Nephron (organoid): Measurements from ENCODE around the gene NPW.
A peak's percentile ranks its signal among the peaks of the same experiment; 100 is the strongest.

Experiments
- H3K27ac Mint-ChIP-seq, 3 experiments: 2 replicates each; pipeline ENCODE4 v1.8.0; 2020; ENCODE audit warnings: mixed read lengths in 3 of 3, mild to moderate bottlenecking in 2 of 3, moderate library complexity in 1 of 3
- H3K27me3 Mint-ChIP-seq: 2 replicates; pipeline ENCODE4 v1.8.0; 2021; ENCODE audit warnings: low read depth, mild to moderate bottlenecking, moderate library complexity, mixed read lengths
- H3K36me3 Mint-ChIP-seq: 2 replicates; pipeline ENCODE4 v1.8.0; 2020; ENCODE audit warnings: low read depth, mixed read lengths
- H3K4me1 Mint-ChIP-seq: 2 replicates; pipeline ENCODE4 v1.8.0; 2020; ENCODE audit warnings: mixed read lengths
- H3K4me3 Mint-ChIP-seq, 3 experiments: 2 replicates each; pipeline ENCODE4 v1.8.0; 2020; ENCODE audit warnings: mild to moderate bottlenecking in 3 of 3, mixed read lengths in 3 of 3, moderate library complexity in 2 of 3
- H3K9me3 Mint-ChIP-seq: 2 replicates; pipeline ENCODE4 v1.8.0; 2020; ENCODE audit warnings: mixed read lengths
- TF ChIP-seq, protein P1 (sequence below), 3 experiments: fragments of 200-600 bp; sonication (generic); IDR thresholded peaks; one replicate each; pipeline ENCODE4 v1.5.0; 2021; ENCODE audit warnings: antibody characterized with exemption in 3 of 3; ENCODE audit not compliant: unreplicated experiment in 3 of 3

NPW gene

GRCh38 chr16:2013527-2013926 is 6.1 kb upstream of the NPW start:
- peaks cover 4% of the 10 kb centered on the region for H3K27me3 Mint-ChIP-seq
- no peaks in the 10 kb centered on the region for H3K36me3 Mint-ChIP-seq
- H3K9me3 Mint-ChIP-seq: no peaks in the 10 kb centered on the region
- TF ChIP-seq, protein P1, sequence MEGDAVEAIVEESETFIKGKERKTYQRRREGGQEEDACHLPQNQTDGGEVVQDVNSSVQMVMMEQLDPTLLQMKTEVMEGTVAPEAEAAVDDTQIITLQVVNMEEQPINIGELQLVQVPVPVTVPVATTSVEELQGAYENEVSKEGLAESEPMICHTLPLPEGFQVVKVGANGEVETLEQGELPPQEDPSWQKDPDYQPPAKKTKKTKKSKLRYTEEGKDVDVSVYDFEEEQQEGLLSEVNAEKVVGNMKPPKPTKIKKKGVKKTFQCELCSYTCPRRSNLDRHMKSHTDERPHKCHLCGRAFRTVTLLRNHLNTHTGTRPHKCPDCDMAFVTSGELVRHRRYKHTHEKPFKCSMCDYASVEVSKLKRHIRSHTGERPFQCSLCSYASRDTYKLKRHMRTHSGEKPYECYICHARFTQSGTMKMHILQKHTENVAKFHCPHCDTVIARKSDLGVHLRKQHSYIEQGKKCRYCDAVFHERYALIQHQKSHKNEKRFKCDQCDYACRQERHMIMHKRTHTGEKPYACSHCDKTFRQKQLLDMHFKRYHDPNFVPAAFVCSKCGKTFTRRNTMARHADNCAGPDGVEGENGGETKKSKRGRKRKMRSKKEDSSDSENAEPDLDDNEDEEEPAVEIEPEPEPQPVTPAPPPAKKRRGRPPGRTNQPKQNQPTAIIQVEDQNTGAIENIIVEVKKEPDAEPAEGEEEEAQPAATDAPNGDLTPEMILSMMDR (IDR thresholded peaks at IDR 0.05; ENCODE audit: unreplicated experiment in 3 of 3): no peak
- peak overlapping the region in 1 of 3 experiments; percentile 18 for H3K27ac Mint-ChIP-seq
- peak overlapping the region in 1 of 3 experiments; percentile 29 for H3K4me3 Mint-ChIP-seq
- peaks cover 12% of the 10 kb centered on the region for H3K4me1 Mint-ChIP-seq

DNA sequence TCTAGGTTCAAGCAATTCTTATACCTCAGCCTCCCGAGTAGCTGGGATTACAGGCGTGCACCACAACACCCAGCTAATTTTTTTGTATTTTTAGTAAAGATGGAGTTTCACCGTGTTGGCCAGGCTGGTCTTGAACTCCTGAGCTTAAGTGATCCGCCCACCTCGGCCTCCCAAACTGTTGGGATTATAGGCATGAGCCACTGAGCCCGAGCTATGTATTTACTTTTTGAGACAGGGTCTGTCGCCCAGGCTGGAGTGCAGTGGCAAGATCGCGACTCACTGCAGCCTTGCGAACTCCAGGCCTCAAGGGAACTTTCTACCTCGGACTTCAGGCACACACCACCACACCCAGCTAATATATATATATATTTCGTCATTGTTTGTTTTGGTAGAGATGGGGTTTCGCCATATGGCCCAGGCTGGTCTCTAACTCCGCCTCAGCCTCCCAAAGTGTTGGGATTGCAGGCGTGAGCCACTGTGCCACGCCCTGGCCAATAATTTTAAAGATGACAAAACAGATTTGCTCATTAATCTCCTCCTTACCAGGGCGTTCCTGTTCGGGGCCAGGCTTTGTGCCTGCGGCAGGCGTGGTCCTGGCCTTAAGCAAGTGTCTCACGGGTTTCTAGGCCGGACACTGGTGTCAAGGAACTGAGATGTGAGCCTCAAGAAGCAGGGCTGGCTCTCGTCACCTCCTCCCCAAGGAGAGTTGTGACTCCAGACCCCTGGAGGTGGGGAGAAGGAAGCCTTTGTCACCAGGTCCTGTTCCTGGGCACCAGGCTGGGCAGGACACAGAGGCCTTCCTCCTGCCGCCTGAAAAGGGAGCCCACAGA is 4.3 kb upstream of the NPW start:
- no peak overlapping the region for H3K27ac Mint-ChIP-seq
- H3K36me3 Mint-ChIP-seq: no peaks in the 10 kb centered on the region
- no peak overlapping the region for H3K4me3 Mint-ChIP-seq
- TF ChIP-seq, protein P1 (IDR thresholded peaks at IDR 0.05; ENCODE audit: unreplicated experiment in 3 of 3): no peak
- H3K9me3 Mint-ChIP-seq: no peaks in the 10 kb centered on the region
- H3K27me3 Mint-ChIP-seq: peaks cover 13% of the 10 kb centered on the region
- H3K4me1 Mint-ChIP-seq: peaks cover 2% of the 10 kb centered on the region

DNA sequence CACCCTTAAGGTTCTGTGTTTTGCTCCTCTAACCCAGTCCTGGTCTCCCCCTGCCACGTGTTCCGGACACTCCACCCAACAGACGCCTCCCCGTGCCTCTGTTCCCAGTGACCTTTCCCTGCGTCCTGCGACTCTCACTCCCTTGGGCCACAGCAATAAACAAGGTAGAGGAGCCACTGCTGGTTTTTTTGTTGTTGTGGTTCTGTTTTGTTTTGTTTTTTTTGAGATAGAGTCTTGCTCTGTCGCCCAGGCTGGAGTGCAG is 3.7 kb upstream of the NPW start:
- peaks cover 18% of the 10 kb centered on the region for H3K27me3 Mint-ChIP-seq
- no peak overlapping the region for H3K27ac Mint-ChIP-seq
- no peak overlapping the region for H3K4me3 Mint-ChIP-seq
- no peaks in the 10 kb centered on the region for H3K9me3 Mint-ChIP-seq
- H3K4me1 Mint-ChIP-seq: no peaks in the 10 kb centered on the region
- H3K36me3 Mint-ChIP-seq: no peaks in the 10 kb centered on the region
- TF ChIP-seq, protein P1 (IDR thresholded peaks at IDR 0.05; ENCODE audit: unreplicated experiment in 3 of 3): no peak

DNA sequence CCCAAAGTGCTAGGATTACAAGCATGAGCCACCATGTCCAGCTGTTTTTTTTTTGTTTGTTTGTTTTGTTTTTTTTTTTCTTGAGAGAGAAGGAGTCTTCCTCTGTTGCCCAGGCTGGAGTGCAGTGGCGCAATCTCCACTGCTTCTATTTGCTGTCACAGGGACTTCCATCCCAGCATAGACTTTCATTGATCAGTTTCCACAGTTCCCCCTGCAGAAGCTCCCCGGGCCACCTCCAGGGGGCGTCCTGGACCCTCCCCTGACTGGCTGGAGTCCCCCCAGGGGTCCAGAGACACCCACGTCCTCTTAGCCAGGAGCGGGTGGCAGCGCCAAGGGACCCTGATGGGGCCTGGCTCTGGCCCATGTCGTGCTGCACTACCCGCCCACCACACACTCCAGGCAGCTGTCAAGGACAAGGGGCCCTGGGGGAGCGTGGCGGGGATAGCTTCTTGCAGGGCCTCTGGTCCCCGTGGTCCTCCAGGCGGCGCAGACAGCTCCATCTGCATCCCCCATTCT is 3.1 kb upstream of the NPW start:
- Mint-ChIP-seq H3K9me3 (no peaks in the 10 kb centered on the region), H3K36me3 (no peaks in the 10 kb centered on the region), H3K4me1 (no peaks in the 10 kb centered on the region), H3K27me3 (peaks cover 22% of the 10 kb centered on the region), H3K27ac (no peak overlapping the region), H3K4me3 (no peak overlapping the region)
- TF ChIP-seq, protein P1 (IDR thresholded peaks at IDR 0.05; ENCODE audit: unreplicated experiment in 3 of 3): peak; percentile 34 to 43 (median 39)

DNA sequence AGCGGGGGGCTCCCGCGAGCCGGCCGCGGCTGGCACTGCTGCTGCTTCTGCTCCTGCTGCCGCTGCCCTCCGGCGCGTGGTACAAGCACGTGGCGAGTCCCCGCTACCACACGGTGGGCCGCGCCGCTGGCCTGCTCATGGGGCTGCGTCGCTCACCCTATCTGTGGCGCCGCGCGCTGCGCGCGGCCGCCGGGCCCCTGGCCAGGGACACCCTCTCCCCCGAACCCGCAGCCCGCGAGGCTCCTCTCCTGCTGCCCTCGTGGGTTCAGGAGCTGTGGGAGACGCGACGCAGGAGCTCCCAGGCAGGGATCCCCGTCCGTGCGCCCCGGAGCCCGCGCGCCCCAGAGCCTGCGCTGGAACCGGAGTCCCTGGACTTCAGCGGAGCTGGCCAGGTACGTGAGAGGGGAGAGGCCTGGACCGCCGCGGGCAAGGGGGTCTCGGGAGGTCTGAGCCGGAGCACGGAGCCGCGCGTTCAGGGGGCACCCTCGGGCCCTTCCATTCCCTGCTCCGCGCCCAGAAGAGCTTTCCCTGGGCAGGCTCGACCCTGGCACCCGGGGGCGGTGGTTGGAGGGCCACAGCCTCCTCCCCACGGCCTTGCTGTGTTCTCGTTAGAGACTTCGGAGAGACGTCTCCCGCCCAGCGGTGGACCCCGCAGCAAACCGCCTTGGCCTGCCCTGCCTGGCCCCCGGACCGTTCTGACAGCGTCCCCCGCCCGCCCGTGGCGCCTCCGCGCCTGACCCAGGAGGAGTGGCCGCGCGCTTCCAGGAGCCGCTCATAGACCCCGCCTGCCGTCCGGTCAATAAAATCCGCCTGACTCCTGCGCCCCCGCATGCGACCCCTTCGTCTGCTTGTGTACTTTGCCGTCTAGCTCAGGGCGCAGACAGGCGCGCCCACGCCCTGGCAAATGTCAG is 591 bp downstream of the NPW start:
- Mint-ChIP-seq H3K27ac (peak overlapping the region in 2 of 3 experiments; percentile 49), H3K4me1 (peaks cover 19% of the 10 kb centered on the region), H3K27me3 (peaks cover 30% of the 10 kb centered on the region), H3K9me3 (no peaks in the 10 kb centered on the region), H3K4me3 (peak overlapping the region; percentile 79 to 84 (median 80)), H3K36me3 (no peaks in the 10 kb centered on the region)
- TF ChIP-seq, protein P1 (IDR thresholded peaks at IDR 0.05; ENCODE audit: unreplicated experiment in 3 of 3): no peak
